Lower lobe of right lung (tissue), 2 donors: ENCODE results near the gene DAZAP1. TPM values are rescaled to one million over a fixed set of nuclear protein-coding genes. Genes with fewer than 3 reads are reported as not detected.

Experiments
- ATAC-seq, 2 donors: fragments of 200-7000 bp; cut with Tn5 transposase; one replicate each; pipeline ENCODE4 v1.9.1; 2020 to 2022; ENCODE audit warnings: mild to moderate bottlenecking in 2 of 2, moderate library complexity in 2 of 2
- DNase-seq: peaks from one replicate; pipeline ENCODE4 v3.0.0-alpha.2; 2020
- H3K27ac ChIP-seq: fragments of 200-600 bp; one replicate; pipeline ENCODE4 v1.8.0; 2022
- H3K27me3 ChIP-seq: fragments of 200-600 bp; one replicate; pipeline ENCODE4 v1.8.0; 2022; ENCODE audit warnings: low read depth
- H3K36me3 ChIP-seq: fragments of 200-600 bp; one replicate; pipeline ENCODE4 v1.8.0; 2022; ENCODE audit warnings: mild to moderate bottlenecking
- H3K4me1 ChIP-seq: fragments of 200-600 bp; one replicate; pipeline ENCODE4 v1.8.0; 2022
- H3K4me3 ChIP-seq: fragments of 200-600 bp; one replicate; pipeline ENCODE4 v1.8.0; 2022; ENCODE audit warnings: mild to moderate bottlenecking
- H3K9me3 ChIP-seq: fragments of 200-600 bp; one replicate; pipeline ENCODE4 v1.8.0; 2022
- CTCF ChIP-seq: fragments of 200-600 bp; IDR thresholded peaks from one replicate; pipeline ENCODE4 v1.8.0; 2022; ENCODE audit warnings: antibody characterized with exemption, mild to moderate bottlenecking
- intact Hi-C: fragments of 100-400 bp; cut with DNase I; formaldehyde crosslinking; loops from one replicate; pipeline ENCODE4 v1.11.0; 2022
- total RNA-seq: library from RNA; stranded (reverse); fragmentation: NEBNext Ultra II Directional; extraction: Animal tissue kit (Norgen Biotek cat#: 25700); gene quantifications from one replicate; pipeline ENCODE4 v1.2.1, GENCODE V29; 2021
- donor health status: DM: no; HTN: yes; CAD: no; lungs with severe emphysema.

Gene DAZAP1
- total RNA-seq, 1 donor from 2014 or later, result 89.4 TPM

GRCh38 chr19:1389033-1389940, 18.1 kb upstream of the DAZAP1 start:
- Histone ChIP-seq H3K9me3 (no peaks in the 10 kb centered on the region), H3K4me1 (peaks cover 18% of the 10 kb centered on the region), H3K27ac (no peak overlapping the region), H3K27me3 (no peaks in the 10 kb centered on the region), H3K4me3 (no peak overlapping the region), H3K36me3 (peaks cover 63% of the 10 kb centered on the region)
- intact Hi-C loops, result no loop called here
- no peak for TF ChIP-seq CTCF
- DNase-seq (no peak), ATAC-seq (no peak)

GRCh38 chr19:1390890-1391423, 16.4 kb upstream of the DAZAP1 start:
- peaks cover 63% of the 10 kb centered on the region for H3K36me3 ChIP-seq
- H3K9me3 ChIP-seq, result no peaks in the 10 kb centered on the region
- DNase-seq, result no peak
- H3K27ac ChIP-seq, result no peak overlapping the region
- intact Hi-C loops, result no loop called here
- no peaks in the 10 kb centered on the region for H3K27me3 ChIP-seq
- TF ChIP-seq CTCF, result no peak
- peaks cover 3% of the 10 kb centered on the region for H3K4me1 ChIP-seq
- ATAC-seq, result no peak
- H3K4me3 ChIP-seq, result no peak overlapping the region

GRCh38 chr19:1392407-1392806, 15.0 kb upstream of the DAZAP1 start:
- H3K4me3 ChIP-seq, result no peak overlapping the region
- DNase-seq (no peak), ATAC-seq (no peak)
- H3K36me3 ChIP-seq, result peaks cover 63% of the 10 kb centered on the region
- no peaks in the 10 kb centered on the region for H3K9me3 ChIP-seq
- TF ChIP-seq CTCF, result no peak
- no peak overlapping the region for H3K27ac ChIP-seq
- H3K4me1 ChIP-seq, result no peaks in the 10 kb centered on the region
- intact Hi-C loops, result no loop called here
- H3K27me3 ChIP-seq, result no peaks in the 10 kb centered on the region

GRCh38 chr19:1392939-1393530, 14.4 kb upstream of the DAZAP1 start:
- Histone ChIP-seq H3K4me1 (no peaks in the 10 kb centered on the region), H3K27ac (no peak overlapping the region), H3K36me3 (peaks cover 60% of the 10 kb centered on the region), H3K27me3 (no peaks in the 10 kb centered on the region), H3K9me3 (no peaks in the 10 kb centered on the region), H3K4me3 (no peak overlapping the region)
- ATAC-seq (no peak), DNase-seq (no peak)
- intact Hi-C loops, result no loop called here
- no peak for TF ChIP-seq CTCF

- intact Hi-C loops, result no loop called here
- DNase-seq (no peak), ATAC-seq (no peak)
- H3K4me3 ChIP-seq, result no peak overlapping the region
- peaks cover 52% of the 10 kb centered on the region for H3K36me3 ChIP-seq
- no peaks in the 10 kb centered on the region for H3K27me3 ChIP-seq
- no peak for TF ChIP-seq CTCF
- H3K27ac ChIP-seq, result no peak overlapping the region
- H3K4me1 ChIP-seq, result no peaks in the 10 kb centered on the region
- H3K9me3 ChIP-seq, result no peaks in the 10 kb centered on the region
Observed at GRCh38 chr19:1393841-1394240, 13.5 kb upstream of the DAZAP1 start.
